K562 (cell line): ENCODE measurements around the gene SSR4. TPM values are rescaled to one million over a fixed set of nuclear protein-coding genes. Genes with fewer than 3 reads are reported as not detected.

ENCODE experiments used
- YY1 ChIP-seq, 3 experiments: IDR thresholded peaks; 2 replicates each; pipeline ENCODE4 v1.6.1; 2011; ENCODE audit warnings: low read length in 2 of 3, mild to moderate bottlenecking in 2 of 3, moderate library complexity in 2 of 3, borderline replicate concordance in 1 of 3, control low read depth in 1 of 3, low read depth in 1 of 3; ENCODE audit not compliant: insufficient read depth in 3 of 3, insufficient replicate concordance in 2 of 3, control insufficient read depth in 1 of 3, insufficient read length in 1 of 3; ENCODE audit errors: extremely low read depth in 1 of 3
- polyA plus RNA-seq, 8 experiments: library from polyadenylated mRNA; depleted of rRNA in 4 of 8; stranded (reverse) in 5 of 8; unstranded in 3 of 8; fragments of >200 nt; fragmentation: Nextera tagmentation in 2 of 8; fragmentation: Illumina TruSeq in 1 of 8; extraction: Ambion mirVana in 2 of 8; extraction: Trizol in 1 of 8; gene quantifications; 2 replicates each; pipeline versions ENCODE4 v1.2.1 to v1.2.3, GENCODE V29; 2011 to 2014; ENCODE audit warnings: inconsistent platforms in 1 of 8, missing spikeins in 1 of 8
- total RNA-seq, 7 experiments: library from RNA; depleted of rRNA in 6 of 7; stranded (reverse); fragments of >200 nt in 6 of 7; fragmentation: Illumina TruSeq in 2 of 7; extraction: Trizol in 2 of 7; gene quantifications; 2 replicates each; pipeline versions ENCODE4 v1.2.1 to v1.2.3, GENCODE V29; 2011 to 2021; ENCODE audit warnings: low replicate concordance in 1 of 7
- TF ChIP-seq, protein P1 (sequence below): fragments of 200-800 bp; sonication (Bioruptor generic); IDR thresholded peaks from 2 replicates; pipeline ENCODE4 v1.6.1; 2016; ENCODE audit warnings: missing genetic modification characterization, missing compliant biosample characterization
- TF ChIP-seq, protein P2 (sequence below): sonication (generic); formaldehyde crosslinking; IDR thresholded peaks from 2 replicates; pipeline ENCODE4 v1.8.1; 2022; ENCODE audit warnings: missing genetic modification reagents

Gene SSR4
- total and polyA plus RNA-seq, 9 of the 15 experiments (the other 6 are each of a cell fraction or from before 2014, with no cell fraction given), result 146 to 492 (median 272) TPM

- TF ChIP-seq, protein P1, sequence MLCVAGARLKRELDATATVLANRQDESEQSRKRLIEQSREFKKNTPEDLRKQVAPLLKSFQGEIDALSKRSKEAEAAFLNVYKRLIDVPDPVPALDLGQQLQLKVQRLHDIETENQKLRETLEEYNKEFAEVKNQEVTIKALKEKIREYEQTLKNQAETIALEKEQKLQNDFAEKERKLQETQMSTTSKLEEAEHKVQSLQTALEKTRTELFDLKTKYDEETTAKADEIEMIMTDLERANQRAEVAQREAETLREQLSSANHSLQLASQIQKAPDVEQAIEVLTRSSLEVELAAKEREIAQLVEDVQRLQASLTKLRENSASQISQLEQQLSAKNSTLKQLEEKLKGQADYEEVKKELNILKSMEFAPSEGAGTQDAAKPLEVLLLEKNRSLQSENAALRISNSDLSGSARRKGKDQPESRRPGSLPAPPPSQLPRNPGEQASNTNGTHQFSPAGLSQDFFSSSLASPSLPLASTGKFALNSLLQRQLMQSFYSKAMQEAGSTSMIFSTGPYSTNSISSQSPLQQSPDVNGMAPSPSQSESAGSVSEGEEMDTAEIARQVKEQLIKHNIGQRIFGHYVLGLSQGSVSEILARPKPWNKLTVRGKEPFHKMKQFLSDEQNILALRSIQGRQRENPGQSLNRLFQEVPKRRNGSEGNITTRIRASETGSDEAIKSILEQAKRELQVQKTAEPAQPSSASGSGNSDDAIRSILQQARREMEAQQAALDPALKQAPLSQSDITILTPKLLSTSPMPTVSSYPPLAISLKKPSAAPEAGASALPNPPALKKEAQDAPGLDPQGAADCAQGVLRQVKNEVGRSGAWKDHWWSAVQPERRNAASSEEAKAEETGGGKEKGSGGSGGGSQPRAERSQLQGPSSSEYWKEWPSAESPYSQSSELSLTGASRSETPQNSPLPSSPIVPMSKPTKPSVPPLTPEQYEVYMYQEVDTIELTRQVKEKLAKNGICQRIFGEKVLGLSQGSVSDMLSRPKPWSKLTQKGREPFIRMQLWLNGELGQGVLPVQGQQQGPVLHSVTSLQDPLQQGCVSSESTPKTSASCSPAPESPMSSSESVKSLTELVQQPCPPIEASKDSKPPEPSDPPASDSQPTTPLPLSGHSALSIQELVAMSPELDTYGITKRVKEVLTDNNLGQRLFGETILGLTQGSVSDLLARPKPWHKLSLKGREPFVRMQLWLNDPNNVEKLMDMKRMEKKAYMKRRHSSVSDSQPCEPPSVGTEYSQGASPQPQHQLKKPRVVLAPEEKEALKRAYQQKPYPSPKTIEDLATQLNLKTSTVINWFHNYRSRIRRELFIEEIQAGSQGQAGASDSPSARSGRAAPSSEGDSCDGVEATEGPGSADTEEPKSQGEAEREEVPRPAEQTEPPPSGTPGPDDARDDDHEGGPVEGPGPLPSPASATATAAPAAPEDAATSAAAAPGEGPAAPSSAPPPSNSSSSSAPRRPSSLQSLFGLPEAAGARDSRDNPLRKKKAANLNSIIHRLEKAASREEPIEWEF, result no peak
- TF ChIP-seq, protein P2, sequence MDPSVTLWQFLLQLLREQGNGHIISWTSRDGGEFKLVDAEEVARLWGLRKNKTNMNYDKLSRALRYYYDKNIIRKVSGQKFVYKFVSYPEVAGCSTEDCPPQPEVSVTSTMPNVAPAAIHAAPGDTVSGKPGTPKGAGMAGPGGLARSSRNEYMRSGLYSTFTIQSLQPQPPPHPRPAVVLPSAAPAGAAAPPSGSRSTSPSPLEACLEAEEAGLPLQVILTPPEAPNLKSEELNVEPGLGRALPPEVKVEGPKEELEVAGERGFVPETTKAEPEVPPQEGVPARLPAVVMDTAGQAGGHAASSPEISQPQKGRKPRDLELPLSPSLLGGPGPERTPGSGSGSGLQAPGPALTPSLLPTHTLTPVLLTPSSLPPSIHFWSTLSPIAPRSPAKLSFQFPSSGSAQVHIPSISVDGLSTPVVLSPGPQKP (CRISPR knock-in tag), result no peak
- no peak for TF ChIP-seq YY1 (IDR thresholded peaks at IDR 0.05; ENCODE audit: borderline replicate concordance in 1 of 3, control insufficient read depth in 1 of 3, extremely low read depth in 1 of 3, insufficient read depth in 3 of 3, insufficient read length in 1 of 3, insufficient replicate concordance in 2 of 3, low read depth in 1 of 3, low read length in 2 of 3)
Observed at GRCh38 chrX:153792368-153792767, 2.1 kb upstream of the SSR4 start (continued).
